ENCODE results near the gene ZNF622.

- TF ChIP-seq ZBTB33 (IDR thresholded peaks at IDR 0.05; ENCODE audit: extremely low read depth, insufficient replicate concordance, low read length) (no peak), CEBPB (IDR thresholded peaks at IDR 0.05; ENCODE audit: low read depth) (no peak), RAD21 (IDR thresholded peaks at IDR 0.05; ENCODE audit: low read depth) (no peak), YY1 (IDR thresholded peaks at IDR 0.05; ENCODE audit: extremely low read depth, insufficient replicate concordance, low read depth, low read length) (no peak), FOSL1 (IDR thresholded peaks at IDR 0.05; ENCODE audit: low read depth) (no peak), POLR2AphosphoS5 (IDR thresholded peaks at IDR 0.05; ENCODE audit: low read depth, low read length) (no peak), TCF7L2 (IDR thresholded peaks at IDR 0.05; ENCODE audit: borderline replicate concordance, extremely low read depth, insufficient read depth, insufficient read length) (no peak), EZH2 (IDR thresholded peaks at IDR 0.05) (no peak), EZH2phosphoT487 (IDR thresholded peaks at IDR 0.05; ENCODE audit: borderline replicate concordance) (no peak), CBX3 (IDR thresholded peaks at IDR 0.05; ENCODE audit: low read depth) (no peak), ATF3 (IDR thresholded peaks at IDR 0.05) (no peak), POLR2A (IDR thresholded peaks at IDR 0.05; ENCODE audit: borderline replicate concordance, extremely low read depth, insufficient read depth, insufficient read length) (no peak)
- TF ChIP-seq, protein P1, sequence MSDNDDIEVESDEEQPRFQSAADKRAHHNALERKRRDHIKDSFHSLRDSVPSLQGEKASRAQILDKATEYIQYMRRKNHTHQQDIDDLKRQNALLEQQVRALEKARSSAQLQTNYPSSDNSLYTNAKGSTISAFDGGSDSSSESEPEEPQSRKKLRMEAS (IDR thresholded peaks at IDR 0.05) = no peak
- TF ChIP-seq, protein P2, sequence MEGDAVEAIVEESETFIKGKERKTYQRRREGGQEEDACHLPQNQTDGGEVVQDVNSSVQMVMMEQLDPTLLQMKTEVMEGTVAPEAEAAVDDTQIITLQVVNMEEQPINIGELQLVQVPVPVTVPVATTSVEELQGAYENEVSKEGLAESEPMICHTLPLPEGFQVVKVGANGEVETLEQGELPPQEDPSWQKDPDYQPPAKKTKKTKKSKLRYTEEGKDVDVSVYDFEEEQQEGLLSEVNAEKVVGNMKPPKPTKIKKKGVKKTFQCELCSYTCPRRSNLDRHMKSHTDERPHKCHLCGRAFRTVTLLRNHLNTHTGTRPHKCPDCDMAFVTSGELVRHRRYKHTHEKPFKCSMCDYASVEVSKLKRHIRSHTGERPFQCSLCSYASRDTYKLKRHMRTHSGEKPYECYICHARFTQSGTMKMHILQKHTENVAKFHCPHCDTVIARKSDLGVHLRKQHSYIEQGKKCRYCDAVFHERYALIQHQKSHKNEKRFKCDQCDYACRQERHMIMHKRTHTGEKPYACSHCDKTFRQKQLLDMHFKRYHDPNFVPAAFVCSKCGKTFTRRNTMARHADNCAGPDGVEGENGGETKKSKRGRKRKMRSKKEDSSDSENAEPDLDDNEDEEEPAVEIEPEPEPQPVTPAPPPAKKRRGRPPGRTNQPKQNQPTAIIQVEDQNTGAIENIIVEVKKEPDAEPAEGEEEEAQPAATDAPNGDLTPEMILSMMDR (IDR thresholded peaks at IDR 0.05 in 2 of 3, conservative IDR thresholded peaks at IDR 0.05 in 1 of 3; ENCODE audit: borderline replicate concordance in 1 of 3, insufficient read depth in 1 of 3, low read depth in 2 of 3, low read length in 2 of 3) = no peak
Observed at GRCh38 chr5:16464231-16464630, 1.4 kb downstream of the ZNF622 start.
